ENCODE measurements around the gene TSPEAR. TPM values are rescaled to one million over a fixed set of nuclear protein-coding genes. Genes with fewer than 3 reads are reported as not detected.
A peak's percentile ranks its signal among the peaks of the same experiment; 100 is the strongest.
"Not testable (repeated sequence)": the region's sequence is repeated elsewhere in the genome, so short reads cannot be mapped to it uniquely, and the experiment has no call there.

Gene TSPEAR
- total and polyA plus RNA-seq, 2 donors from 2014 or later: 0.09 to 0.22 TPM

- no peak for FAIRE-seq
- Histone ChIP-seq H3K9ac (ENCODE audit: low read length in 3 of 3) (no peak within 1 kb of the TSS), H3K27ac (ENCODE audit: low read depth in 2 of 2, low read length in 2 of 2) (no peak within 1 kb of the TSS), H3K4me3 (ENCODE audit: low read length in 3 of 3) (no peak within 1 kb of the TSS), H3K36me3 (ENCODE audit: control insufficient read depth in 2 of 3, insufficient read depth in 3 of 3, low read length in 3 of 3) (no peaks in the 10 kb centered on the region), H3K4me1 (ENCODE audit: control insufficient read depth in 2 of 3, insufficient read depth in 2 of 3, low read depth in 1 of 3, low read length in 3 of 3) (no peaks in the 10 kb centered on the region), H3K27me3 (ENCODE audit: control insufficient read depth, insufficient read depth, low read length) (no peaks in the 10 kb centered on the region), H3K9me3 (ENCODE audit: control insufficient read depth in 2 of 3, insufficient read depth in 1 of 3, low read length in 3 of 3) (peaks cover 0 to 5% (median 0%) of the 10 kb centered on the region in 3 donors)
- intact Hi-C loops (cut with DNase I): no loop called here
- peak in 1 of 5 donors; percentile 59 for DNase-seq
- TF ChIP-seq CTCF (IDR thresholded peaks at IDR 0.05; ENCODE audit: borderline replicate concordance, extremely low read depth, insufficient read depth): no peak
Measured at GRCh38 chr21:44612029-44612486, 99.3 kb downstream of the TSPEAR start, which contains the start of gene KRTAP10-8. TSS of gene KRTAP10-8 (plus strand) at chr21:44612079. CDS start at chr21:44612101, 22 bp downstream.

GRCh38 chr21:44611551-44611950 is 99.8 kb downstream of the TSPEAR start:
- Histone ChIP-seq H3K9me3 (ENCODE audit: control insufficient read depth in 2 of 3, insufficient read depth in 1 of 3, low read length in 3 of 3) (peaks cover 0 to 5% (median 0%) of the 10 kb centered on the region in 3 donors), H3K36me3 (ENCODE audit: control insufficient read depth in 2 of 3, insufficient read depth in 3 of 3, low read length in 3 of 3) (no peaks in the 10 kb centered on the region), H3K4me1 (ENCODE audit: control insufficient read depth in 2 of 3, insufficient read depth in 2 of 3, low read depth in 1 of 3, low read length in 3 of 3) (no peaks in the 10 kb centered on the region), H3K9ac (ENCODE audit: low read length in 3 of 3) (no peak overlapping the region), H3K27ac (ENCODE audit: low read depth in 2 of 2, low read length in 2 of 2) (no peak overlapping the region), H3K4me3 (ENCODE audit: low read length in 3 of 3) (no peak overlapping the region), H3K27me3 (ENCODE audit: control insufficient read depth, insufficient read depth, low read length) (no peaks in the 10 kb centered on the region)
- no peak for DNase-seq
- no peak for FAIRE-seq
- no peak for TF ChIP-seq CTCF (IDR thresholded peaks at IDR 0.05; ENCODE audit: borderline replicate concordance, extremely low read depth, insufficient read depth)
- intact Hi-C loops (cut with DNase I): no loop called here

GRCh38 chr21:44610157-44610843 is 101.1 kb downstream of the TSPEAR start:
- DNase-seq; intact Hi-C loops (cut with DNase I); H3K27me3 ChIP-seq (ENCODE audit: control insufficient read depth, insufficient read depth, low read length); H3K36me3 ChIP-seq (ENCODE audit: control insufficient read depth in 2 of 3, insufficient read depth in 3 of 3, low read length in 3 of 3); FAIRE-seq; H3K9me3 ChIP-seq (ENCODE audit: control insufficient read depth in 2 of 3, insufficient read depth in 1 of 3, low read length in 3 of 3); H3K4me3 ChIP-seq (ENCODE audit: low read length in 3 of 3); H3K4me1 ChIP-seq (ENCODE audit: control insufficient read depth in 2 of 3, insufficient read depth in 2 of 3, low read depth in 1 of 3, low read length in 3 of 3); H3K27ac ChIP-seq (ENCODE audit: low read depth in 2 of 2, low read length in 2 of 2); H3K9ac ChIP-seq (ENCODE audit: low read length in 3 of 3): not testable (repeated sequence)

- Histone ChIP-seq H3K9ac (ENCODE audit: low read length in 3 of 3) (no peak overlapping the region), H3K9me3 (ENCODE audit: control insufficient read depth in 2 of 3, insufficient read depth in 1 of 3, low read length in 3 of 3) (peaks cover 0 to 5% (median 0%) of the 10 kb centered on the region in 3 donors), H3K27ac (ENCODE audit: low read depth in 2 of 2, low read length in 2 of 2) (no peak overlapping the region), H3K36me3 (ENCODE audit: control insufficient read depth in 2 of 3, insufficient read depth in 3 of 3, low read length in 3 of 3) (no peaks in the 10 kb centered on the region), H3K4me3 (ENCODE audit: low read length in 3 of 3) (no peak overlapping the region), H3K27me3 (ENCODE audit: control insufficient read depth, insufficient read depth, low read length) (no peaks in the 10 kb centered on the region), H3K4me1 (ENCODE audit: control insufficient read depth in 2 of 3, insufficient read depth in 2 of 3, low read depth in 1 of 3, low read length in 3 of 3) (no peaks in the 10 kb centered on the region)
- no peak for TF ChIP-seq CTCF (IDR thresholded peaks at IDR 0.05; ENCODE audit: borderline replicate concordance, extremely low read depth, insufficient read depth)
- DNase-seq (no peak), FAIRE-seq (no peak)
- intact Hi-C loops (cut with DNase I): no loop called here
Measured at GRCh38 chr21:44609193-44609592, 102.2 kb downstream of the TSPEAR start.

Measured in kidney (tissue), 14 donors.